Parathyroid adenoma (tissue), 2 donors: ENCODE data around the gene RUFY4.
"Not testable (repeated sequence)": the region's sequence is repeated elsewhere in the genome, so short reads cannot be mapped to it uniquely, and the experiment has no call there.

Source experiments
- H2AFZ ChIP-seq: fragments of 300-600 bp; sonication (generic); one replicate; pipeline ENCODE4 v1.7.0; 2017; ENCODE audit warnings: antibody characterized with exemption, mild to moderate bottlenecking
- H3K27ac ChIP-seq: fragments of 300-600 bp; sonication (generic); one replicate; pipeline ENCODE4 v1.7.0; 2017
- H3K27me3 ChIP-seq: fragments of 300-600 bp; sonication (generic); one replicate; pipeline ENCODE4 v1.7.0; 2017; ENCODE audit warnings: low read length; ENCODE audit not compliant: control insufficient read depth, insufficient read depth
- H3K36me3 ChIP-seq: fragments of 300-600 bp; sonication (generic); one replicate; pipeline ENCODE4 v1.7.0; 2017; ENCODE audit warnings: low read length; ENCODE audit not compliant: control insufficient read depth, insufficient read depth
- H3K4me1 ChIP-seq: fragments of 300-600 bp; sonication (generic); one replicate; pipeline ENCODE4 v1.7.0; 2017; ENCODE audit warnings: control low read depth
- H3K4me2 ChIP-seq: fragments of 300-600 bp; sonication (generic); one replicate; pipeline ENCODE4 v1.7.0; 2017; ENCODE audit warnings: low read length
- H3K4me3 ChIP-seq: fragments of 300-600 bp; sonication (generic); one replicate; pipeline ENCODE4 v1.7.0; 2017; ENCODE audit warnings: low read depth, low read length
- H3K79me2 ChIP-seq: fragments of 300-600 bp; sonication (generic); one replicate; pipeline ENCODE4 v1.7.0; 2017; ENCODE audit warnings: control low read depth
- H3K9ac ChIP-seq: fragments of 300-600 bp; sonication (generic); one replicate; pipeline ENCODE4 v1.7.0; 2017; ENCODE audit warnings: mild to moderate bottlenecking
- H3K9me3 ChIP-seq: fragments of 300-600 bp; sonication (generic); one replicate; pipeline ENCODE4 v1.7.0; 2017; ENCODE audit warnings: low read length; ENCODE audit not compliant: control insufficient read depth
- TF ChIP-seq, protein P1 (sequence below): fragments of 300-600 bp; sonication (generic); IDR thresholded peaks from one replicate; pipeline ENCODE4 v1.7.0; 2017; ENCODE audit warnings: antibody characterized with exemption, mild to moderate bottlenecking
- donor health status: primary hyperparathyroidism.

Gene RUFY4, protein sequence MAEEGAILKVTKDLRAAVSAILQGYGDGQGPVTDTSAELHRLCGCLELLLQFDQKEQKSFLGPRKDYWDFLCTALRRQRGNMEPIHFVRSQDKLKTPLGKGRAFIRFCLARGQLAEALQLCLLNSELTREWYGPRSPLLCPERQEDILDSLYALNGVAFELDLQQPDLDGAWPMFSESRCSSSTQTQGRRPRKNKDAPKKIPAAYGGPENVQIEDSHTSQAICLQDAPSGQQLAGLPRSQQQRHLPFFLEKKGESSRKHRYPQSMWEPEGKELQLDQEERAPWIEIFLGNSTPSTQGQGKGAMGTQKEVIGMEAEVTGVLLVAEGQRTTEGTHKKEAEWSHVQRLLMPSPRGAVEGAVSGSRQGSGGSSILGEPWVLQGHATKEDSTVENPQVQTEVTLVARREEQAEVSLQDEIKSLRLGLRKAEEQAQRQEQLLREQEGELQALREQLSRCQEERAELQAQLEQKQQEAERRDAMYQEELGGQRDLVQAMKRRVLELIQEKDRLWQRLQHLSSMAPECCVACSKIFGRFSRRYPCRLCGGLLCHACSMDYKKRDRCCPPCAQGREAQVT

GRCh38 chr2:218068721-218069334, at the start of gene RUFY4:
TSS of gene RUFY4 (plus strand) at chr2:218069253. CDS start at chr2:218070606, 1,353 bp downstream.
- not testable (repeated sequence) for H3K9me3 ChIP-seq, H3K36me3 ChIP-seq, H3K4me3 ChIP-seq, H3K27me3 ChIP-seq, H3K27ac ChIP-seq, H3K79me2 ChIP-seq, H3K9ac ChIP-seq, H3K4me1 ChIP-seq
- TF ChIP-seq, protein P1, sequence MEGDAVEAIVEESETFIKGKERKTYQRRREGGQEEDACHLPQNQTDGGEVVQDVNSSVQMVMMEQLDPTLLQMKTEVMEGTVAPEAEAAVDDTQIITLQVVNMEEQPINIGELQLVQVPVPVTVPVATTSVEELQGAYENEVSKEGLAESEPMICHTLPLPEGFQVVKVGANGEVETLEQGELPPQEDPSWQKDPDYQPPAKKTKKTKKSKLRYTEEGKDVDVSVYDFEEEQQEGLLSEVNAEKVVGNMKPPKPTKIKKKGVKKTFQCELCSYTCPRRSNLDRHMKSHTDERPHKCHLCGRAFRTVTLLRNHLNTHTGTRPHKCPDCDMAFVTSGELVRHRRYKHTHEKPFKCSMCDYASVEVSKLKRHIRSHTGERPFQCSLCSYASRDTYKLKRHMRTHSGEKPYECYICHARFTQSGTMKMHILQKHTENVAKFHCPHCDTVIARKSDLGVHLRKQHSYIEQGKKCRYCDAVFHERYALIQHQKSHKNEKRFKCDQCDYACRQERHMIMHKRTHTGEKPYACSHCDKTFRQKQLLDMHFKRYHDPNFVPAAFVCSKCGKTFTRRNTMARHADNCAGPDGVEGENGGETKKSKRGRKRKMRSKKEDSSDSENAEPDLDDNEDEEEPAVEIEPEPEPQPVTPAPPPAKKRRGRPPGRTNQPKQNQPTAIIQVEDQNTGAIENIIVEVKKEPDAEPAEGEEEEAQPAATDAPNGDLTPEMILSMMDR, result peak; percentile 81
- Histone ChIP-seq H3K4me2 (peak within 1 kb of the TSS; percentile 44), H2AFZ (peak within 1 kb of the TSS; percentile 34)

DNA sequence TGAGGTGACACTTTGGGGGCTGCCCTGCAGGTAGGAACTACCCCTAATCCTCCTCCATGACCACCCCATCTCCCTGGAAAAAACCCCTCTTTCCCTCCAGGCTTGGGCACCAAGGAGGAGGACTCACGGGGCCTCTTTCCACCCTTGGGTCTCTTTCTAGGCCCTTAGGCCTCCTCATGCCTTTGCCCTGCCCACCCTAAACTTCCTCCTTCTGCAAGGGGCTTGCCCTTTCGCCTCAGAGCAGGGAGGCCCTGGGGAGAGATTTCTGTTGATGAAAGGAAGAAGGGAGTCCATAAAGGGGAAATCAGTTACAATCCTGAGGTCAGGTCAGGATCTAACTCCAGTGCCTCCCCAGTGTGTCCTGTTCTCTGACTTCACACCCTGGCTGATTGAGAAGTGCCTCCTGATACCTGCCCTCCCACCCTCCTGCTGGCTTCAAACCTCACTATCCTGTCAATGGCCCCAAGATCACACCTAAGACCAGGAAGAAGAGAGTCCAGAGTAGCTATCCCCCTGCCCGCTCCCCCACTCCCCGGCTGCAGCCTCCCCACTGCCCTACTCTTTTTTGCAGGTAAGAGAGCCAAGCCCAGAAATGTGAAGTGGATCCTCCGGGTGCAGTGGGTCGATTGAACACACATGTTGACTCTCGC, 49.5 kb upstream of the RUFY4 start:
- no peak overlapping the region for H3K4me2 ChIP-seq
- no peak overlapping the region for H3K4me3 ChIP-seq
- H3K79me2 ChIP-seq, result no peaks in the 10 kb centered on the region
- no peaks in the 10 kb centered on the region for H3K9me3 ChIP-seq
- H3K4me1 ChIP-seq, result no peaks in the 10 kb centered on the region
- no peak overlapping the region for H2AFZ ChIP-seq
- H3K9ac ChIP-seq, result no peak overlapping the region
- H3K36me3 ChIP-seq, result no peaks in the 10 kb centered on the region
- no peaks in the 10 kb centered on the region for H3K27me3 ChIP-seq
- no peak overlapping the region for H3K27ac ChIP-seq
- TF ChIP-seq, protein P1, result no peak

DNA sequence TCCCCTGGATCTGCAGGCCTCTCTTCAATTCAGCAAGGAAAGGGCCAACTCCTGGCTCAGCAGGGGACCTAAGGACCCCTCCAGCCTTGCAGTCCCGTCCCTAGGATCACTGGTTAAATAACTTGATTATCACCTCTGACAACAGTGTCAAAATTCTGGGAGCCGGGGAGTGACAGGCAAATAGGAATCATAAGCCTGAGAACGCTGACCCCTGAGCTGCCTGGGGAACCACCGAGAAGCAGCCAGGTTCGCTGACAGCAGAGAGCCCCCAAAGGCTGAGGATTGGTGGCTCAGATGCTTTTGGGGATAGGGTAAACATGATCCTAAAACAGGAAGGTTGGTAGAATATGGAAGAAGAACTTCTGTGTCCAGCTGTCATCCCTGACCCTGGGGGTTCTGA, 48.8 kb upstream of the RUFY4 start:
- Histone ChIP-seq H2AFZ (no peak overlapping the region), H3K9me3 (no peaks in the 10 kb centered on the region), H3K27ac (no peak overlapping the region), H3K4me3 (no peak overlapping the region), H3K4me1 (no peaks in the 10 kb centered on the region), H3K36me3 (no peaks in the 10 kb centered on the region), H3K9ac (no peak overlapping the region), H3K79me2 (no peaks in the 10 kb centered on the region), H3K4me2 (no peak overlapping the region), H3K27me3 (no peaks in the 10 kb centered on the region)
- TF ChIP-seq, protein P1, result no peak

DNA sequence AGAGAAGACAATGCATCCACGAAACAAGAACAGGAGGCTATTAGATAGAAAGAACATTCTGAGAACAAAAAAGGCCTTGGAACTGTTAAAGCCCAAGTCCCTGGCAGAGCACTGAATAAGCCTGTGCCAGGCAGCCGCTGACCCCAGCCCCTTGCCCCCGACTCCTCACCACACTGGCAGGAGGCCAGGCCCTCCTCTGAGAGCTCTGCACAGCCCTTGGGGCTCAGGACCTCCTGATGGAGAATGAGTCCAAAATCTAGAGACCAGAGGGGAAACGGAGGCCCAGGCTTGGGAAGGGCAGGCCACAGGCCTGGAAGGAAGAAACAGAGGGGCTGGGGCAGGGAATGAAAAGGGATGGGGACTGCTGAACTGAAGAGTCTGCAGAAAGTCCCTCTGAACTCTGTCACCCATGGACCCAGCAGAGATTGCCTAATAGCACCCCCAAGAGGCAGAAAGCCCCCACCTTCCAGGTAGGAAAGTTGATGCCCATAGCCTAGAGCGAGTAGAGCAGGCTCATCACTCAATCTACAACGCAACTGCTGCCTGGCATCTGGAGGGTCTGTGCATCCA, 48.0 kb upstream of the RUFY4 start:
- no peaks in the 10 kb centered on the region for H3K27me3 ChIP-seq
- H3K4me2 ChIP-seq, result no peak overlapping the region
- no peak overlapping the region for H3K27ac ChIP-seq
- H3K9ac ChIP-seq, result no peak overlapping the region
- no peak overlapping the region for H3K4me3 ChIP-seq
- peaks cover 6% of the 10 kb centered on the region for H3K4me1 ChIP-seq
- H3K79me2 ChIP-seq, result no peaks in the 10 kb centered on the region
- no peaks in the 10 kb centered on the region for H3K9me3 ChIP-seq
- H3K36me3 ChIP-seq, result no peaks in the 10 kb centered on the region
- TF ChIP-seq, protein P1, result no peak
- H2AFZ ChIP-seq, result no peak overlapping the region
